ENCODE measurements around the gene CUL5.
"Not testable (repeated sequence)": the region's sequence is repeated elsewhere in the genome, so short reads cannot be mapped to it uniquely, and the experiment has no call there.

Gene CUL5

GRCh38 chr11:108025387-108026080, 16.8 kb downstream of the CUL5 start:
- no peak for DNase-seq

- no peak for DNase-seq
Observed at GRCh38 chr11:108027057-108027456, 18.4 kb downstream of the CUL5 start.

GRCh38 chr11:108028822-108029441, 20.2 kb downstream of the CUL5 start:
- DNase-seq, result not testable (repeated sequence)

- DNase-seq, result not testable (repeated sequence)
Observed at GRCh38 chr11:108031604-108032003, 22.9 kb downstream of the CUL5 start.

GRCh38 chr11:108032800-108033199, 24.1 kb downstream of the CUL5 start:
- no peak for DNase-seq

- DNase-seq, result no peak
Observed at GRCh38 chr11:108034034-108034433, 25.3 kb downstream of the CUL5 start.

- no peak for DNase-seq
Observed at GRCh38 chr11:108034952-108035351, 26.3 kb downstream of the CUL5 start.

- DNase-seq, result no peak
Observed at GRCh38 chr11:108035690-108036089, 27.0 kb downstream of the CUL5 start.

- no peak for DNase-seq
Observed at GRCh38 chr11:108037211-108037610, 28.5 kb downstream of the CUL5 start.

- no peak for DNase-seq
Observed at GRCh38 chr11:108037636-108038035, 28.9 kb downstream of the CUL5 start.

GRCh38 chr11:108048269-108048668, 39.6 kb downstream of the CUL5 start:
- no peak for DNase-seq

- DNase-seq, result no peak
Observed at GRCh38 chr11:108062336-108062735, 53.6 kb downstream of the CUL5 start.

- no peak for DNase-seq
Observed at GRCh38 chr11:108063410-108063809, 54.7 kb downstream of the CUL5 start.

- DNase-seq, result no peak
Observed at GRCh38 chr11:108069947-108070346, 61.2 kb downstream of the CUL5 start.

GRCh38 chr11:108084811-108085210, 76.1 kb downstream of the CUL5 start:
- peak; percentile 1 for DNase-seq

GRCh38 chr11:108085672-108086071, 77.0 kb downstream of the CUL5 start:
- no peak for DNase-seq

- DNase-seq, result no peak
Observed at GRCh38 chr11:108092134-108092533, 83.4 kb downstream of the CUL5 start.

GRCh38 chr11:108093128-108093904, 84.6 kb downstream of the CUL5 start:
- no peak for DNase-seq

- no peak for DNase-seq
Observed at GRCh38 chr11:108097179-108097578, 88.5 kb downstream of the CUL5 start.

GRCh38 chr11:108101090-108101775, 92.5 kb downstream of the CUL5 start:
- no peak for DNase-seq

- DNase-seq, result no peak
Observed at GRCh38 chr11:108111126-108111525, 102.4 kb downstream of the CUL5 start.

- DNase-seq, result peak; percentile 33
Observed at GRCh38 chr11:108112057-108112456, 103.4 kb downstream of the CUL5 start.

- DNase-seq, result peak; percentile 91
Observed at GRCh38 chr11:108115500-108116140, 106.9 kb downstream of the CUL5 start.
